Measurements from ENCODE around the gene CAMSAP1. TPM values are rescaled to one million over a fixed set of nuclear protein-coding genes. Genes with fewer than 3 reads are reported as not detected.

The CAMSAP1 gene
- total and polyA plus RNA-seq, 2 of the 4 experiments (the other 2 are of a cell fraction), result 8.2 to 19.5 TPM

GRCh38 chr9:135949501-135950134 lies 42.3 kb upstream of the CAMSAP1 start:
- Histone ChIP-seq H2AFZ (replicated peaks; ENCODE audit: low read length, poor library complexity) (no peak overlapping the region), H3K9me3 (ENCODE audit: control insufficient read depth, insufficient read depth, low read length) (no peaks in the 10 kb centered on the region), H3K14ac (replicated peaks; ENCODE audit: low read depth, low read length) (no peak overlapping the region), H4K5ac (ENCODE audit: low read depth, low read length) (no peak overlapping the region), H2AK5ac (ENCODE audit: low read depth, low read length) (0 out of 2 replicates have a peak overlapping the region, but pooled peaks have one; percentile 10), H3K56ac (ENCODE audit: extremely low read depth, insufficient read depth, low read length) (no peak overlapping the region), H4K8ac (ENCODE audit: low read depth in 2 of 2, low read length in 2 of 2) (no peak overlapping the region), H2BK20ac (ENCODE audit: low read depth, low read length) (no peak overlapping the region), H2BK5ac (ENCODE audit: low read depth, low read length, poor library complexity, severe bottlenecking) (no peak overlapping the region), H3K27ac (ENCODE audit: insufficient read depth, low read length) (no peak overlapping the region), H3K9ac (ENCODE audit: low read depth, low read length) (no peak overlapping the region), H2AK9ac (replicated peaks; ENCODE audit: low read depth, low read length, poor library complexity) (no peak overlapping the region), H3K4me3 (ENCODE audit: insufficient read depth, low read depth, low read length) (no peak overlapping the region), H3K9me1 (ENCODE audit: insufficient read depth, low read length) (peaks cover 4% of the 10 kb centered on the region), H3K79me1 (ENCODE audit: low read depth in 1 of 2, low read length in 2 of 2) (peaks cover 5 to 37% of the 10 kb centered on the region in 2 experiments; a peak in 3 of 4 replicates), H3K18ac (ENCODE audit: low read depth, low read length) (no peak overlapping the region), H4K91ac (ENCODE audit: insufficient read depth, low read depth, low read length) (no peak overlapping the region), H2BK120ac (ENCODE audit: low read depth, low read length) (no peak overlapping the region), H3K36me3 (ENCODE audit: control insufficient read depth, insufficient read depth, low read length) (peaks cover 47% of the 10 kb centered on the region), H2BK15ac (ENCODE audit: low read depth, low read length) (no peak overlapping the region), H3K4me1 (ENCODE audit: control insufficient read depth, insufficient read depth, low read length) (peaks cover 7% of the 10 kb centered on the region), H3K27me3 (ENCODE audit: control insufficient read depth, insufficient read depth, low read length) (no peaks in the 10 kb centered on the region), H3K4ac (ENCODE audit: low read depth, low read length) (no peak overlapping the region), H3K23ac (ENCODE audit: low read depth, low read length) (no peak overlapping the region), H4K20me1 (ENCODE audit: insufficient read depth, low read length) (peaks cover 6% of the 10 kb centered on the region), H3K4me2 (ENCODE audit: low read depth, low read length) (no peak overlapping the region)
- BruUV-seq (replicated peaks), result no TSS peak
- intact Hi-C loops (cut with micrococcal nuclease), result no loop called here
- WGBS, 2 experiments (ENCODE audit: extremely low coverage in 2 of 2, insufficient read length in 1 of 2), result 95% methylated on average over 22 of the region's 26 CpGs; no CpG with 5 or more reads in 1 of the 2 experiments
- ChIA-PET CTCF (no interaction called here), POLR2A (ENCODE audit: unreplicated experiment) (no interaction called here)
- TF ChIP-seq NFE2L2 (IDR thresholded peaks at IDR 0.05; ENCODE audit: low read depth, low read length) (no peak), CTCF (conservative IDR thresholded peaks at IDR 0.05; ENCODE audit: low read depth, low read length) (no peak), ELK1 (IDR thresholded peaks at IDR 0.05; ENCODE audit: borderline replicate concordance, low read depth, low read length) (no peak), MAZ (IDR thresholded peaks at IDR 0.05; ENCODE audit: borderline replicate concordance, low read depth, low read length) (no peak), BHLHE40 (IDR thresholded peaks at IDR 0.05; ENCODE audit: low read depth, low read length) (no peak), MXI1 (IDR thresholded peaks at IDR 0.05; ENCODE audit: borderline replicate concordance, low read depth, low read length) (no peak), CEBPB (IDR thresholded peaks at IDR 0.05; ENCODE audit: low read depth, low read length) (no peak), CHD1 (IDR thresholded peaks at IDR 0.05; ENCODE audit: low read depth, low read length) (no peak), RFX5 (IDR thresholded peaks at IDR 0.05; ENCODE audit: low read depth, low read length) (no peak), USF2 (IDR thresholded peaks at IDR 0.05; ENCODE audit: low read depth, low read length) (no peak), POLR2A (IDR thresholded peaks at IDR 0.05; ENCODE audit: low read depth, low read length) (no peak), MAFK (IDR thresholded peaks at IDR 0.05; ENCODE audit: low read depth, low read length) (no peak), FOS (IDR thresholded peaks at IDR 0.05; ENCODE audit: low read depth, low read length) (no peak), RCOR1 (IDR thresholded peaks at IDR 0.05; ENCODE audit: insufficient replicate concordance, low read length) (no peak), SMC3 (IDR thresholded peaks at IDR 0.05; ENCODE audit: low read depth, low read length) (no peak), RAD21 (IDR thresholded peaks at IDR 0.05; ENCODE audit: low read length) (no peak)
- DNase-seq, result no peak
- in situ Hi-C loops (cut with MboI; ENCODE audit: low sequenced_read_pairs), result loop anchor here (25.0 kb wide), 1 partner anchor 337 kb away; a partner anchor contains a TSS
- ATAC-seq (ENCODE audit: low read depth), result no peak
- dilution Hi-C loops (cut with HindIII; ENCODE audit: low sequenced_read_pairs, unreplicated experiment), result no loop called here

All from IMR-90 (cell line).